Subcutaneous abdominal adipose tissue (tissue), 5 donors: ENCODE data around the gene BICRA.

Experiments used
- H3K27ac ChIP-seq: one replicate; pipeline ENCODE4 v1.7.0; 2013; ENCODE audit warnings: low read depth, mild to moderate bottlenecking, inconsistent platforms, low read length, moderate library complexity
- H3K27me3 ChIP-seq, 5 donors: one replicate each; pipeline ENCODE4 v1.7.0; 2013; ENCODE audit warnings: low read length in 5 of 5, inconsistent platforms in 1 of 5; ENCODE audit not compliant: control insufficient read depth in 5 of 5, insufficient read depth in 4 of 5
- H3K36me3 ChIP-seq, 5 donors: one replicate each; pipeline ENCODE4 v1.7.0; 2013; ENCODE audit warnings: low read length in 5 of 5; ENCODE audit not compliant: control insufficient read depth in 5 of 5, insufficient read depth in 5 of 5
- H3K4me1 ChIP-seq, 5 donors: one replicate each; pipeline ENCODE4 v1.7.0; 2013; ENCODE audit warnings: low read length in 5 of 5, mild to moderate bottlenecking in 3 of 5, moderate library complexity in 1 of 5; ENCODE audit not compliant: control insufficient read depth in 5 of 5, insufficient read depth in 5 of 5
- H3K4me3 ChIP-seq, 5 donors: one replicate each; pipeline ENCODE4 v1.7.0; 2013; ENCODE audit warnings: low read length in 5 of 5, low read depth in 1 of 5
- H3K9ac ChIP-seq, 5 donors: one replicate each; pipeline ENCODE4 v1.7.0; 2013; ENCODE audit warnings: low read length in 5 of 5, mild to moderate bottlenecking in 4 of 5, moderate library complexity in 3 of 5
- H3K9me3 ChIP-seq, 5 donors: one replicate each; pipeline ENCODE4 v1.7.0; 2013; ENCODE audit warnings: low read length in 5 of 5; ENCODE audit not compliant: control insufficient read depth in 5 of 5
- donor health status: healthy.
- donor health status: healthy.
- donor health status: healthy.
- donor health status: healthy.
- donor health status: healthy.

BICRA gene

DNA sequence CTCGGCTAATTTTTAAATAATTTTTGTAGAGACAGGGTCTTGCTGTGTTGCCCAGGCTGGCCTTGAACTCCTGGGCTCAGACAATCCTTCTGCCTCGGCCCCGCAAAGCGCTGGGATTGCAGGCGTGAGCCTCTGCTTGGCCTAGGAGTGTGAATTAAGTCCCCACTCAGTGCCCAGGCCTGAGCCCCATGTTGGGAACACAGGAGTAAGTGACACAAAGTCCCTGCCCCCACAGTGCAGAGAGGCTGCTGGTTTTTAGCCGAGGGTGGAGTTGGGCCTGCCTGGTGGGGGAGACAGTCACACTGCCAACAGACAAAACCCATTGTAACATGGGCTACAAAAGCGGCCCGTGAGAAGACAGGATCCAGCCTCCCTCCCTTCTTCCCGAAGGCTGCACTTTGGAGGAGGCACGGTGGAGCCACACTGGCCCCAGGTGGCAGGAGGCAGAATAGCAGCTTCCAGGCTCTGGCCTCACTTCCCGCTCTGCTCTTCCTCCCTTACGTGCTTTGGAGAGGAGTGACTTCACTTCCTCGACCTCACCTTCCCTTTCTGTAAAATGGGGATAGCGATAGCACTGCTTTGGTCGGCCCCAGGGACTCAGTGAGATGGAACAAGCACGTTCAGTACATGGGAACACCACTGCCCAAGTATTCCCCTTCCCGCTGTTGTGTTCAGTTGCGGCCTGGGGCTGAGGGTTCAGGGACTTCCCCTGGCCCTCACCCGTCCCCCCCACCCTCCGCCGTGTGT, 89.1 kb downstream of the BICRA start:
- no peaks in the 10 kb centered on the region for H3K9me3 ChIP-seq
- no peak overlapping the region for H3K4me3 ChIP-seq
- no peak overlapping the region for H3K9ac ChIP-seq
- H3K27me3 ChIP-seq, result no peaks in the 10 kb centered on the region
- no peak overlapping the region for H3K27ac ChIP-seq
- peaks cover 0 to 70% (median 50%) of the 10 kb centered on the region in 5 donors for H3K36me3 ChIP-seq
- peaks cover 0 to 4% (median 0%) of the 10 kb centered on the region in 5 donors for H3K4me1 ChIP-seq

- Histone ChIP-seq H3K4me1 (peaks cover 0 to 4% (median 0%) of the 10 kb centered on the region in 5 donors), H3K27ac (no peak overlapping the region), H3K9ac (no peak overlapping the region), H3K36me3 (peaks cover 0 to 70% (median 45%) of the 10 kb centered on the region in 5 donors), H3K27me3 (no peaks in the 10 kb centered on the region), H3K9me3 (no peaks in the 10 kb centered on the region), H3K4me3 (no peak overlapping the region)
These were observed 89.9 kb downstream of the BICRA start for GRCh38 chr19:47698631-47699359.

DNA sequence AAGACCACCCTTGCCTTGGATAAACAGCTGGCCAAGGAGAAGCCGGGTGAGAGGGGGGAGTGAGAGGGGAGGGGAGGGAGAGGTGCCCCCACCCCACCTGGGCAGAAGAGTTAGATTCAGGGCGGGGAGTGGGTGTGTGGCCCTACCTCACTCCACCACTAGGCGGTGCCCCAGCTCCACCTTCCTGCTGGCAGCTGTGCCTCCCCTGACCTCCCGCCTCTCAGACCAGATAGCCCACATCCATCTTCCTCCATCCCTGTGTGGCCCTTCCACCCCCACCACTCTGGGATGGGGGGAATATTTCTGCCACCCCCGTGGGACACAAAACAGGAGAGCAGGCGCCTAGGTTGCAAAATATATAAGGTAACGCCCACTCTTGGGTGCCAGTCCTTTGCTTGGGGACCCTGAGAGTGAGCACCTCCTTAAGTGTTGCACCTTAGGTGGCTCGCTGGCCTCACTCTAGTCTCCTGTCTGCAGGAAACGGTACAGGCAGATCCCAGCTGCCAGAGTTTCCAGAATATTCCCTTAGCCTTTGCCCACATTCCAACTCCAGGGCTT, 90.5 kb downstream of the BICRA start:
- Histone ChIP-seq H3K27ac (no peak overlapping the region), H3K36me3 (peaks cover 0 to 73% (median 45%) of the 10 kb centered on the region in 5 donors), H3K27me3 (no peaks in the 10 kb centered on the region), H3K9ac (no peak overlapping the region), H3K4me3 (no peak overlapping the region), H3K9me3 (no peaks in the 10 kb centered on the region), H3K4me1 (peaks cover 0 to 4% (median 0%) of the 10 kb centered on the region in 5 donors)

- Histone ChIP-seq H3K9me3 (peaks cover 0 to 4% (median 0%) of the 10 kb centered on the region in 5 donors), H3K27me3 (no peaks in the 10 kb centered on the region), H3K27ac (no peak overlapping the region), H3K36me3 (peaks cover 0 to 62% (median 38%) of the 10 kb centered on the region in 5 donors), H3K9ac (no peak overlapping the region), H3K4me3 (no peak overlapping the region), H3K4me1 (peaks cover 0 to 4% (median 0%) of the 10 kb centered on the region in 5 donors)
These were observed 92.2 kb downstream of the BICRA start for GRCh38 chr19:47700934-47701716.

DNA sequence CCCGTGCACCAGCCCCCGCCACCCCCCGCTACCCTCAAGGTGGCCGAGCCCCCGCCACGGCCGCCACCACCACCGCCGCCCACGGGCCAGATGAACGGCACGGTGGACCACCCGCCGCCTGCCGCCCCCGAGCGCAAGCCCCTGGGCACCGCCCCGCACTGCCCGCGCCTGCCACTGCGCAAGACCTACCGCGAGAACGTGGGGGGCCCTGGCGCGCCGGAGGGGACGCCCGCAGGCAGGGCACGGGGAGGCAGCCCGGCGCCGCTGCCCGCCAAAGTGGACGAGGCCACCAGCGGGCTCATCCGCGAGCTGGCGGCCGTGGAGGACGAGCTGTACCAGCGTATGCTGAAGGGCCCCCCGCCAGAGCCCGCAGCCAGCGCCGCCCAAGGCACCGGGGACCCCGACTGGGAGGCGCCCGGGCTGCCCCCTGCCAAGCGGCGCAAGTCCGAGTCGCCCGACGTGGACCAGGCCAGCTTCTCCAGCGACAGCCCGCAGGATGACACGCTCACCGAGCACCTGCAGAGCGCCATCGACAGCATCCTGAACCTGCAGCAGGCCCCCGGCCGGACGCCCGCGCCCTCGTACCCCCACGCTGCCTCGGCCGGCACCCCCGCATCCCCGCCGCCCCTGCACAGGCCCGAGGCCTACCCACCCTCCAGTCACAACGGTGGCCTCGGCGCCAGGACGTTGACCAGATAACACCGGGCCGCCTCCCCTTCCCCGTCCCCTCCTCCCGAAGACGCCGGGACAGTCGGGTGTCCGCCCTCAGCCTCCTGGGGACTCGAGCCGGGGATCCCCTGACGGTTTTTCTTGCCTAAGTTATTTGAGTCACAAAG, 93.0 kb downstream of the BICRA start:
- H3K9ac ChIP-seq, result no peak overlapping the region
- no peak overlapping the region for H3K4me3 ChIP-seq
- peaks cover 0 to 54% (median 34%) of the 10 kb centered on the region in 5 donors for H3K36me3 ChIP-seq
- peaks cover 0 to 4% (median 0%) of the 10 kb centered on the region in 5 donors for H3K4me1 ChIP-seq
- H3K27me3 ChIP-seq, result no peaks in the 10 kb centered on the region
- H3K27ac ChIP-seq, result no peak overlapping the region
- H3K9me3 ChIP-seq, result peaks cover 0 to 4% (median 0%) of the 10 kb centered on the region in 5 donors

DNA sequence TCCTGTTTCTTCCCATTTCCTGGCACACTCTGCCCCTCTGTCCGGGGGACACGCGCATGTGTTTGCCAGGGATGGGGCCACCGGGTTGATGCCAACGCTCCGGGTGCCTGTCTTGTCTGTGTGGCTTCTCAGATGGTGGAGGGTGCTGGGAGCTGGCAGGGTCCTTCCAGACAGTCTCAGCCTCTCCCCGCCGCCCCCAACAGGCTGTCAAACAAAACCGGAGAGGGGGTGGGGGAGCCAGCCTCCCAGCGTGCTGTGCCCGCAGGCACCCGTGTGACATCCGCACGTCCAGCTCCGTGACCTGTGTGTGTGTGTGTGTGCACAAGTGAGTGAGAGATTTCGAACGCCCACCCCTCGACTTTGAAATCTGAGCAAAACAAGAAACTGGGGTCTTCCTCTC, 93.7 kb downstream of the BICRA start:
- Histone ChIP-seq H3K27ac (no peak overlapping the region), H3K4me3 (no peak overlapping the region), H3K36me3 (peaks cover 0 to 54% (median 34%) of the 10 kb centered on the region in 5 donors), H3K27me3 (no peaks in the 10 kb centered on the region), H3K9me3 (peaks cover 0 to 4% (median 0%) of the 10 kb centered on the region in 5 donors), H3K4me1 (peaks cover 0 to 4% (median 0%) of the 10 kb centered on the region in 5 donors), H3K9ac (no peak overlapping the region)

DNA sequence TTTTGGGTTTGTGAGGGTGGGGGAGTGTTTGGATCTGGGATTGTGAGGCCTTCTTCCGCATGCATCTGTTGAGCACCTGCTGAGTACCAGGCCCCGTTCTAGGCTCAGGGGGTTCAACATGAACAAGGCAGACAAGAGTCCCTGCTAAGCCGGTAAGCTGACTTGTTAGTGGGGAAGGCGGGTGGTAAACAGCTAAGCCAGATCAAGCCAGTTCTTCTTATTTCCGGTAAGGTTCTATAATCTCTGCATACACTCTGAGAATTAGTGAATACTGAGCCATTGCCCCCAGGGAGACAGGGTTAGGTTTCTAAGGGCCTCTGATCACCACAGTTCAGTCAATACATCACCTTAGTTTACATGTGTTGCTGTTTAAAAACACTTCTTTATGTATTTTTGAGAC, 94.4 kb downstream of the BICRA start:
- no peaks in the 10 kb centered on the region for H3K27me3 ChIP-seq
- H3K27ac ChIP-seq, result no peak overlapping the region
- H3K4me1 ChIP-seq, result no peaks in the 10 kb centered on the region
- no peak overlapping the region for H3K4me3 ChIP-seq
- H3K36me3 ChIP-seq, result peaks cover 0 to 52% (median 34%) of the 10 kb centered on the region in 5 donors
- H3K9ac ChIP-seq, result no peak overlapping the region
- peaks cover 0 to 4% (median 0%) of the 10 kb centered on the region in 5 donors for H3K9me3 ChIP-seq

- Histone ChIP-seq H3K9ac (no peak overlapping the region), H3K27ac (no peak overlapping the region), H3K4me3 (no peak overlapping the region), H3K9me3 (peaks cover 0 to 4% (median 0%) of the 10 kb centered on the region in 5 donors), H3K36me3 (peaks cover 0 to 45% (median 28%) of the 10 kb centered on the region in 5 donors), H3K4me1 (no peaks in the 10 kb centered on the region), H3K27me3 (no peaks in the 10 kb centered on the region)
These were observed 95.1 kb downstream of the BICRA start for GRCh38 chr19:47704024-47704423.

DNA sequence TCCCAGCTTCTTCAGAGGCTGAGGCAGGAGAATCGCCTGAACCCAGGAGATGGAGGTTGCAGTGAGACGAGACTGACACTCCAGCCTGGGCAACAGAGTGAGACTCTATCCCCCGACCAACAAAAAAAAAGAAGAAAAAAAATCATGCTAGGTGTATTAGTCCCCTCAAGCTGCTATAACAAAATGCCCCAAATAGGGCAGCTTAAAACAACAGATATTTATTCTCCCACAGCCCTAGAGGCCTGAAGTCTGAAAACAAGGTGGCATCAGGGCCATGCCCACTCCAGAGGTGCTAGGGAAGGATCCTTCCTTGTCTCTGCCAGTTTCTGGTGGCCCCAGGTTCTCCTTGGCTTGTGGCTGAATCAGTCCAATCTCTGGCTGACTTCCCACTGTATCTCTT, 95.7 kb downstream of the BICRA start:
- H3K27ac ChIP-seq, result no peak overlapping the region
- no peak overlapping the region for H3K4me3 ChIP-seq
- no peak overlapping the region for H3K9ac ChIP-seq
- peaks cover 0 to 4% (median 0%) of the 10 kb centered on the region in 5 donors for H3K9me3 ChIP-seq
- H3K27me3 ChIP-seq, result no peaks in the 10 kb centered on the region
- no peaks in the 10 kb centered on the region for H3K4me1 ChIP-seq
- peaks cover 0 to 40% (median 22%) of the 10 kb centered on the region in 5 donors for H3K36me3 ChIP-seq
